ENCODE measurements around the gene CD163L1.

- TF ChIP-seq, protein P1, sequence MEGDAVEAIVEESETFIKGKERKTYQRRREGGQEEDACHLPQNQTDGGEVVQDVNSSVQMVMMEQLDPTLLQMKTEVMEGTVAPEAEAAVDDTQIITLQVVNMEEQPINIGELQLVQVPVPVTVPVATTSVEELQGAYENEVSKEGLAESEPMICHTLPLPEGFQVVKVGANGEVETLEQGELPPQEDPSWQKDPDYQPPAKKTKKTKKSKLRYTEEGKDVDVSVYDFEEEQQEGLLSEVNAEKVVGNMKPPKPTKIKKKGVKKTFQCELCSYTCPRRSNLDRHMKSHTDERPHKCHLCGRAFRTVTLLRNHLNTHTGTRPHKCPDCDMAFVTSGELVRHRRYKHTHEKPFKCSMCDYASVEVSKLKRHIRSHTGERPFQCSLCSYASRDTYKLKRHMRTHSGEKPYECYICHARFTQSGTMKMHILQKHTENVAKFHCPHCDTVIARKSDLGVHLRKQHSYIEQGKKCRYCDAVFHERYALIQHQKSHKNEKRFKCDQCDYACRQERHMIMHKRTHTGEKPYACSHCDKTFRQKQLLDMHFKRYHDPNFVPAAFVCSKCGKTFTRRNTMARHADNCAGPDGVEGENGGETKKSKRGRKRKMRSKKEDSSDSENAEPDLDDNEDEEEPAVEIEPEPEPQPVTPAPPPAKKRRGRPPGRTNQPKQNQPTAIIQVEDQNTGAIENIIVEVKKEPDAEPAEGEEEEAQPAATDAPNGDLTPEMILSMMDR (conservative IDR thresholded peaks at IDR 0.05; ENCODE audit: low read length), result no peak
- no peak for TF ChIP-seq EZH2phosphoT487 (IDR thresholded peaks at IDR 0.05; ENCODE audit: borderline replicate concordance)
Measured at GRCh38 chr12:7352661-7353060, 91.3 kb downstream of the CD163L1 start.
